ENCODE results near the gene TRIP12.
"Not testable (repeated sequence)": the region's sequence is repeated elsewhere in the genome, so short reads cannot be mapped to it uniquely, and the experiment has no call there.

The TRIP12 gene

GRCh38 chr2:229861431-229861830 is 60.4 kb downstream of the TRIP12 start:
- Histone ChIP-seq H3K4me1 (ENCODE audit: control insufficient read depth in 5 of 5, insufficient read depth in 5 of 5, low read length in 5 of 5) (peaks cover 0 to 17% (median 7%) of the 10 kb centered on the region in 5 donors), H3K9me3 (ENCODE audit: control insufficient read depth in 5 of 5, low read length in 5 of 5) (no peaks in the 10 kb centered on the region), H3K27ac (ENCODE audit: low read depth, low read length) (no peak overlapping the region), H3K27me3 (ENCODE audit: control insufficient read depth in 5 of 5, insufficient read depth in 4 of 5, low read length in 5 of 5) (no peaks in the 10 kb centered on the region), H3K4me3 (ENCODE audit: low read depth in 1 of 5, low read length in 5 of 5) (no peak overlapping the region), H3K36me3 (ENCODE audit: control insufficient read depth in 5 of 5, insufficient read depth in 5 of 5, low read length in 5 of 5) (peaks cover 13 to 24% (median 16%) of the 10 kb centered on the region in 5 donors), H3K9ac (ENCODE audit: low read length in 5 of 5) (no peak overlapping the region)

GRCh38 chr2:229860334-229860733 is 61.5 kb downstream of the TRIP12 start:
- Histone ChIP-seq H3K27me3 (ENCODE audit: control insufficient read depth in 5 of 5, insufficient read depth in 4 of 5, low read length in 5 of 5) (no peaks in the 10 kb centered on the region), H3K9me3 (ENCODE audit: control insufficient read depth in 5 of 5, low read length in 5 of 5) (no peaks in the 10 kb centered on the region), H3K4me3 (ENCODE audit: low read depth in 1 of 5, low read length in 5 of 5) (no peak overlapping the region), H3K27ac (ENCODE audit: low read depth, low read length) (no peak overlapping the region), H3K9ac (ENCODE audit: low read length in 5 of 5) (no peak overlapping the region), H3K36me3 (ENCODE audit: control insufficient read depth in 5 of 5, insufficient read depth in 5 of 5, low read length in 5 of 5) (peaks cover 13 to 27% (median 16%) of the 10 kb centered on the region in 5 donors), H3K4me1 (ENCODE audit: control insufficient read depth in 5 of 5, insufficient read depth in 5 of 5, low read length in 5 of 5) (peaks cover 0 to 21% (median 7%) of the 10 kb centered on the region in 5 donors)

- Histone ChIP-seq H3K9ac (ENCODE audit: low read length in 5 of 5) (no peak overlapping the region), H3K27ac (ENCODE audit: low read depth, low read length) (no peak overlapping the region), H3K4me3 (ENCODE audit: low read depth in 1 of 5, low read length in 5 of 5) (no peak overlapping the region), H3K36me3 (ENCODE audit: control insufficient read depth in 5 of 5, insufficient read depth in 5 of 5, low read length in 5 of 5) (peaks cover 13 to 27% (median 16%) of the 10 kb centered on the region in 5 donors), H3K27me3 (ENCODE audit: control insufficient read depth in 5 of 5, insufficient read depth in 4 of 5, low read length in 5 of 5) (no peaks in the 10 kb centered on the region), H3K4me1 (ENCODE audit: control insufficient read depth in 5 of 5, insufficient read depth in 5 of 5, low read length in 5 of 5) (peaks cover 0 to 10% (median 0%) of the 10 kb centered on the region in 5 donors), H3K9me3 (ENCODE audit: control insufficient read depth in 5 of 5, low read length in 5 of 5) (no peaks in the 10 kb centered on the region)
Measured at GRCh38 chr2:229858351-229858750, 63.5 kb downstream of the TRIP12 start.

GRCh38 chr2:229857634-229858033 is 64.2 kb downstream of the TRIP12 start:
- Histone ChIP-seq H3K27me3 (ENCODE audit: control insufficient read depth in 5 of 5, insufficient read depth in 4 of 5, low read length in 5 of 5) (no peaks in the 10 kb centered on the region), H3K27ac (ENCODE audit: low read depth, low read length) (no peak overlapping the region), H3K4me1 (ENCODE audit: control insufficient read depth in 5 of 5, insufficient read depth in 5 of 5, low read length in 5 of 5) (peaks cover 0 to 12% (median 2%) of the 10 kb centered on the region in 5 donors), H3K9ac (ENCODE audit: low read length in 5 of 5) (no peak overlapping the region), H3K9me3 (ENCODE audit: control insufficient read depth in 5 of 5, low read length in 5 of 5) (no peaks in the 10 kb centered on the region), H3K4me3 (ENCODE audit: low read depth in 1 of 5, low read length in 5 of 5) (no peak overlapping the region), H3K36me3 (ENCODE audit: control insufficient read depth in 5 of 5, insufficient read depth in 5 of 5, low read length in 5 of 5) (peaks cover 13 to 27% (median 16%) of the 10 kb centered on the region in 5 donors)

- Histone ChIP-seq H3K9me3 (ENCODE audit: control insufficient read depth in 5 of 5, low read length in 5 of 5) (no peaks in the 10 kb centered on the region), H3K36me3 (ENCODE audit: control insufficient read depth in 5 of 5, insufficient read depth in 5 of 5, low read length in 5 of 5) (peaks cover 13 to 27% (median 16%) of the 10 kb centered on the region in 5 donors), H3K4me3 (ENCODE audit: low read depth in 1 of 5, low read length in 5 of 5) (no peak overlapping the region), H3K9ac (ENCODE audit: low read length in 5 of 5) (no peak overlapping the region), H3K4me1 (ENCODE audit: control insufficient read depth in 5 of 5, insufficient read depth in 5 of 5, low read length in 5 of 5) (peaks cover 0 to 18% (median 10%) of the 10 kb centered on the region in 5 donors), H3K27me3 (ENCODE audit: control insufficient read depth in 5 of 5, insufficient read depth in 4 of 5, low read length in 5 of 5) (no peaks in the 10 kb centered on the region), H3K27ac (ENCODE audit: low read depth, low read length) (no peak overlapping the region)
Measured at GRCh38 chr2:229856413-229856812, 65.4 kb downstream of the TRIP12 start.

- Histone ChIP-seq H3K27me3 (ENCODE audit: control insufficient read depth in 5 of 5, insufficient read depth in 4 of 5, low read length in 5 of 5) (no peaks in the 10 kb centered on the region), H3K4me1 (ENCODE audit: control insufficient read depth in 5 of 5, insufficient read depth in 5 of 5, low read length in 5 of 5) (peaks cover 0 to 16% (median 10%) of the 10 kb centered on the region in 5 donors), H3K9ac (ENCODE audit: low read length in 5 of 5) (no peak overlapping the region), H3K4me3 (ENCODE audit: low read depth in 1 of 5, low read length in 5 of 5) (no peak overlapping the region), H3K27ac (ENCODE audit: low read depth, low read length) (no peak overlapping the region), H3K36me3 (ENCODE audit: control insufficient read depth in 5 of 5, insufficient read depth in 5 of 5, low read length in 5 of 5) (peaks cover 13 to 33% (median 16%) of the 10 kb centered on the region in 5 donors), H3K9me3 (ENCODE audit: control insufficient read depth in 5 of 5, low read length in 5 of 5) (no peaks in the 10 kb centered on the region)
Measured at GRCh38 chr2:229855116-229855515, 66.7 kb downstream of the TRIP12 start.

GRCh38 chr2:229852565-229852964 is 69.2 kb downstream of the TRIP12 start:
- peaks cover 0 to 14% (median 2%) of the 10 kb centered on the region in 5 donors for H3K36me3 ChIP-seq (ENCODE audit: control insufficient read depth in 5 of 5, insufficient read depth in 5 of 5, low read length in 5 of 5)
- no peaks in the 10 kb centered on the region for H3K9me3 ChIP-seq (ENCODE audit: control insufficient read depth in 5 of 5, low read length in 5 of 5)
- peaks cover 0 to 29% (median 13%) of the 10 kb centered on the region in 5 donors for H3K4me1 ChIP-seq (ENCODE audit: control insufficient read depth in 5 of 5, insufficient read depth in 5 of 5, low read length in 5 of 5)
- peak overlapping the region in 1 of 5 donors; percentile 16 for H3K9ac ChIP-seq (ENCODE audit: low read length in 5 of 5)
- H3K4me3 ChIP-seq (ENCODE audit: low read depth in 1 of 5, low read length in 5 of 5) = no peak overlapping the region
- no peak overlapping the region for H3K27ac ChIP-seq (ENCODE audit: low read depth, low read length)
- H3K27me3 ChIP-seq (ENCODE audit: control insufficient read depth in 5 of 5, insufficient read depth in 4 of 5, low read length in 5 of 5) = no peaks in the 10 kb centered on the region

- no peak overlapping the region for H3K9ac ChIP-seq (ENCODE audit: low read length in 5 of 5)
- H3K9me3 ChIP-seq (ENCODE audit: control insufficient read depth in 5 of 5, low read length in 5 of 5) = no peaks in the 10 kb centered on the region
- peak overlapping the region; percentile 37 for H3K27ac ChIP-seq (ENCODE audit: low read depth, low read length)
- H3K27me3 ChIP-seq (ENCODE audit: control insufficient read depth in 5 of 5, insufficient read depth in 4 of 5, low read length in 5 of 5) = no peaks in the 10 kb centered on the region
- H3K4me1 ChIP-seq (ENCODE audit: control insufficient read depth in 5 of 5, insufficient read depth in 5 of 5, low read length in 5 of 5) = peaks cover 0 to 34% (median 14%) of the 10 kb centered on the region in 5 donors
- H3K36me3 ChIP-seq (ENCODE audit: control insufficient read depth in 5 of 5, insufficient read depth in 5 of 5, low read length in 5 of 5) = peaks cover 0 to 11% (median 2%) of the 10 kb centered on the region in 5 donors
- no peak overlapping the region for H3K4me3 ChIP-seq (ENCODE audit: low read depth in 1 of 5, low read length in 5 of 5)
Measured at GRCh38 chr2:229851870-229852269, 69.9 kb downstream of the TRIP12 start.

GRCh38 chr2:229850355-229851275 is 71.2 kb downstream of the TRIP12 start:
- not testable (repeated sequence) for H3K36me3 ChIP-seq (ENCODE audit: control insufficient read depth in 5 of 5, insufficient read depth in 5 of 5, low read length in 5 of 5); H3K9me3 ChIP-seq (ENCODE audit: control insufficient read depth in 5 of 5, low read length in 5 of 5); H3K9ac ChIP-seq (ENCODE audit: low read length in 5 of 5); H3K4me3 ChIP-seq (ENCODE audit: low read depth in 1 of 5, low read length in 5 of 5); H3K27me3 ChIP-seq (ENCODE audit: control insufficient read depth in 5 of 5, insufficient read depth in 4 of 5, low read length in 5 of 5)
- Histone ChIP-seq H3K27ac (ENCODE audit: low read depth, low read length) (peak overlapping the region; percentile 10), H3K4me1 (ENCODE audit: control insufficient read depth in 5 of 5, insufficient read depth in 5 of 5, low read length in 5 of 5) (peaks cover 0 to 34% (median 11%) of the 10 kb centered on the region in 5 donors)

- Histone ChIP-seq H3K9me3 (ENCODE audit: control insufficient read depth in 5 of 5, low read length in 5 of 5) (no peaks in the 10 kb centered on the region), H3K9ac (ENCODE audit: low read length in 5 of 5) (no peak overlapping the region), H3K27ac (ENCODE audit: low read depth, low read length) (no peak overlapping the region), H3K4me3 (ENCODE audit: low read depth in 1 of 5, low read length in 5 of 5) (no peak overlapping the region), H3K27me3 (ENCODE audit: control insufficient read depth in 5 of 5, insufficient read depth in 4 of 5, low read length in 5 of 5) (no peaks in the 10 kb centered on the region), H3K36me3 (ENCODE audit: control insufficient read depth in 5 of 5, insufficient read depth in 5 of 5, low read length in 5 of 5) (peaks cover 0 to 6% (median 5%) of the 10 kb centered on the region in 5 donors), H3K4me1 (ENCODE audit: control insufficient read depth in 5 of 5, insufficient read depth in 5 of 5, low read length in 5 of 5) (peaks cover 0 to 34% (median 11%) of the 10 kb centered on the region in 5 donors)
Measured at GRCh38 chr2:229849073-229849472, 72.7 kb downstream of the TRIP12 start.
